K562 (cell line): Measurements from ENCODE around the gene PLAGL1.

Source experiments
- CBX8 ChIP-seq: fragments of 200-600 bp; sonication (generic); IDR thresholded peaks from 2 replicates; pipeline ENCODE4 v1.6.1; 2012; ENCODE audit warnings: borderline replicate concordance, mixed run types, low read depth, mild to moderate bottlenecking, moderate library complexity, mixed read lengths, low read length, control low read depth, inconsistent platforms; ENCODE audit not compliant: poor library complexity, severe bottlenecking; ENCODE audit errors: extremely low read depth
- CHD2 ChIP-seq: IDR thresholded peaks from 2 replicates; pipeline ENCODE4 v1.6.1; 2011; ENCODE audit warnings: low read depth, low read length
- ESRRA ChIP-seq: fragments of 450-650 bp; IDR thresholded peaks from 2 replicates; pipeline ENCODE4 v1.6.1; 2014; ENCODE audit warnings: low read depth, mild to moderate bottlenecking, moderate library complexity, borderline replicate concordance
- HDAC6 ChIP-seq: IDR thresholded peaks from 2 replicates; pipeline ENCODE4 v1.6.1; 2012; ENCODE audit warnings: low read depth, mild to moderate bottlenecking, control low read depth, inconsistent platforms, low read length, moderate library complexity
- NCOA2 ChIP-seq, 2 experiments: fragments of 450-650 bp; IDR thresholded peaks; 2 replicates each; pipeline ENCODE4 v1.6.1; 2018; ENCODE audit warnings: mild to moderate bottlenecking in 2 of 2, moderate library complexity in 1 of 2; ENCODE audit not compliant: partially characterized antibody in 2 of 2
- ZKSCAN8 ChIP-seq: fragments of 200-800 bp; sonication (Bioruptor generic); IDR thresholded peaks from 2 replicates; pipeline ENCODE4 v1.6.1; 2016; ENCODE audit warnings: missing genetic modification characterization, missing compliant biosample characterization
- ZNF121 ChIP-seq: sonication (generic); formaldehyde crosslinking; conservative IDR thresholded peaks from 2 replicates; pipeline ENCODE4 v1.8.0; 2022; ENCODE audit warnings: missing genetic modification reagents
- ZZZ3 ChIP-seq: fragments of 450-650 bp; IDR thresholded peaks from 2 replicates; pipeline ENCODE4 v1.6.1; 2016; ENCODE audit warnings: antibody characterized with exemption, mild to moderate bottlenecking, moderate library complexity
- TF ChIP-seq, protein P1 (sequence below): fragments of 450-650 bp; IDR thresholded peaks from 2 replicates; pipeline ENCODE4 v1.6.1; 2018; ENCODE audit not compliant: partially characterized antibody
- TF ChIP-seq, protein P2 (sequence below), 2 experiments: IDR thresholded peaks in 1 of 2; conservative IDR thresholded peaks in 1 of 2; 2 replicates each; pipeline ENCODE4 v1.6.1; 2016; ENCODE audit warnings: low read depth in 2 of 2, mild to moderate bottlenecking in 1 of 2, missing compliant biosample characterization in 1 of 2, missing genetic modification characterization in 1 of 2, moderate library complexity in 1 of 2
- TF ChIP-seq, protein P3 (sequence below): sonication (generic); formaldehyde crosslinking; IDR thresholded peaks from 2 replicates; pipeline ENCODE4 v1.8.0; 2022; ENCODE audit warnings: mild to moderate bottlenecking, missing genetic modification reagents, borderline replicate concordance

DNA sequence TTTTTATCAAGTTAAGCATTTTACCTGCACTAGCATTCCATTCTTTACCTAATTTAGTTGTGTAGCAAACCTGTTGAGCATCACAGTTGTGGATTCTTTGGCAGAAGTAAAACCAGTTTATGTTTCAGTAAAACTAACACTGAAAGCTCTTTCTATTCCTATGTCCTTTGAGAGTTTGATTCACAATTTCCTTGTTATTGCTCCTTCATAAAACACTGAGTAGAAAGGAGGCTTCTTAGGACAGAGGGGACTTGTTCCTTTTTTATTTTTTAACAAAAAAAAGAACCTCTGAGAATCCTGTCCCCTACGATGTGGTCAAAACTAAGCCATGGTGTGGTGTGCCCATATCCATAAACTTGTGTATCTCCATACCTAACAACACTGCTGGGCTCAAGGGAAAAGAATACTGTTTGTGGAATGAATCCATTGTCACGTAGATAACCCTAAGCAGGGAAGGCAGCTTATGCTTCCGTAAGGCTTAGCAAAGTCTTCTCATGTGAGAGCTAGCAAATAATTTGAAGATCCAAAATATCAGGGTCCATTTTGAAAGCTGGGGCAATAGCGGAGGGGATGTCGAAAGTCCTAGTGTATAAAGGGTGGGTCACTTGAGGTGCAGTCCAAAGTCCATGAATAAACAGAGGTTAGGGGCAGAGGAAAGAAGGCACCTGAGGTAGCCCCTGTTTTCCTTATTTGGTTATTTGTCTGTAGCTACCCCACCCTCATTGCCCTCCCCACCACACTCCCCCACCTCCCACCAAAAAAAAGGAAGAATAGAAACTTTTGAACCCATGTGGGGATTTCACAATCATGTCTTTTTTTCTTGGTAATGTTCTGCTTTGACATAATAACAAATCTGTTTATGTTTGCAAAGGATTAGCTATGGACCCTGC lies 71.0 kb downstream of the PLAGL1 start:
- TF ChIP-seq, protein P1, sequence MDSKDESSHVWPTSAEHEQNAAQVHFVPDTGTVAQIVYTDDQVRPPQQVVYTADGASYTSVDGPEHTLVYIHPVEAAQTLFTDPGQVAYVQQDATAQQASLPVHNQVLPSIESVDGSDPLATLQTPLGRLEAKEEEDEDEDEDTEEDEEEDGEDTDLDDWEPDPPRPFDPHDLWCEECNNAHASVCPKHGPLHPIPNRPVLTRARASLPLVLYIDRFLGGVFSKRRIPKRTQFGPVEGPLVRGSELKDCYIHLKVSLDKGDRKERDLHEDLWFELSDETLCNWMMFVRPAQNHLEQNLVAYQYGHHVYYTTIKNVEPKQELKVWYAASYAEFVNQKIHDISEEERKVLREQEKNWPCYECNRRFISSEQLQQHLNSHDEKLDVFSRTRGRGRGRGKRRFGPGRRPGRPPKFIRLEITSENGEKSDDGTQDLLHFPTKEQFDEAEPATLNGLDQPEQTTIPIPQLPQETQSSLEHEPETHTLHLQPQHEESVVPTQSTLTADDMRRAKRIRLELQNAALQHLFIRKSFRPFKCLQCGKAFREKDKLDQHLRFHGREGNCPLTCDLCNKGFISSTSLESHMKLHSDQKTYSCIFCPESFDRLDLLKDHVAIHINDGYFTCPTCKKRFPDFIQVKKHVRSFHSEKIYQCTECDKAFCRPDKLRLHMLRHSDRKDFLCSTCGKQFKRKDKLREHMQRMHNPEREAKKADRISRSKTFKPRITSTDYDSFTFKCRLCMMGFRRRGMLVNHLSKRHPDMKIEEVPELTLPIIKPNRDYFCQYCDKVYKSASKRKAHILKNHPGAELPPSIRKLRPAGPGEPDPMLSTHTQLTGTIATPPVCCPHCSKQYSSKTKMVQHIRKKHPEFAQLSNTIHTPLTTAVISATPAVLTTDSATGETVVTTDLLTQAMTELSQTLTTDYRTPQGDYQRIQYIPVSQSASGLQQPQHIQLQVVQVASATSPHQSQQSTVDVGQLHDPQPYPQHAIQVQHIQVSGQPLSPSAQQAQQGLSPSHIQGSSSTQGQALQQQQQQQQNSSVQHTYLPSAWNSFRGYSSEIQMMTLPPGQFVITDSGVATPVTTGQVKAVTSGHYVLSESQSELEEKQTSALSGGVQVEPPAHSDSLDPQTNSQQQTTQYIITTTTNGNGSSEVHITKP, result no peak
- TF ChIP-seq CBX8 (no peak), ZKSCAN8 (CRISPR knock-in tag) (no peak), ZNF121 (CRISPR knock-in tag) (no peak), CHD2 (no peak), HDAC6 (no peak), NCOA2 (IDR thresholded peaks at IDR 0.05; ENCODE audit: partially characterized antibody in 2 of 2) (no peak), ZZZ3 (no peak), ESRRA (no peak)
- TF ChIP-seq, protein P2, sequence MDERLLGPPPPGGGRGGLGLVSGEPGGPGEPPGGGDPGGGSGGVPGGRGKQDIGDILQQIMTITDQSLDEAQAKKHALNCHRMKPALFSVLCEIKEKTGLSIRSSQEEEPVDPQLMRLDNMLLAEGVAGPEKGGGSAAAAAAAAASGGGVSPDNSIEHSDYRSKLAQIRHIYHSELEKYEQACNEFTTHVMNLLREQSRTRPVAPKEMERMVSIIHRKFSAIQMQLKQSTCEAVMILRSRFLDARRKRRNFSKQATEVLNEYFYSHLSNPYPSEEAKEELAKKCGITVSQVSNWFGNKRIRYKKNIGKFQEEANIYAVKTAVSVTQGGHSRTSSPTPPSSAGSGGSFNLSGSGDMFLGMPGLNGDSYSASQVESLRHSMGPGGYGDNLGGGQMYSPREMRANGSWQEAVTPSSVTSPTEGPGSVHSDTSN (CRISPR knock-in tag; IDR thresholded peaks at IDR 0.05; ENCODE audit: low read depth), result no peak
- TF ChIP-seq, protein P2 (tag; conservative IDR thresholded peaks at IDR 0.05; ENCODE audit: low read depth), result no peak
- TF ChIP-seq, protein P3, sequence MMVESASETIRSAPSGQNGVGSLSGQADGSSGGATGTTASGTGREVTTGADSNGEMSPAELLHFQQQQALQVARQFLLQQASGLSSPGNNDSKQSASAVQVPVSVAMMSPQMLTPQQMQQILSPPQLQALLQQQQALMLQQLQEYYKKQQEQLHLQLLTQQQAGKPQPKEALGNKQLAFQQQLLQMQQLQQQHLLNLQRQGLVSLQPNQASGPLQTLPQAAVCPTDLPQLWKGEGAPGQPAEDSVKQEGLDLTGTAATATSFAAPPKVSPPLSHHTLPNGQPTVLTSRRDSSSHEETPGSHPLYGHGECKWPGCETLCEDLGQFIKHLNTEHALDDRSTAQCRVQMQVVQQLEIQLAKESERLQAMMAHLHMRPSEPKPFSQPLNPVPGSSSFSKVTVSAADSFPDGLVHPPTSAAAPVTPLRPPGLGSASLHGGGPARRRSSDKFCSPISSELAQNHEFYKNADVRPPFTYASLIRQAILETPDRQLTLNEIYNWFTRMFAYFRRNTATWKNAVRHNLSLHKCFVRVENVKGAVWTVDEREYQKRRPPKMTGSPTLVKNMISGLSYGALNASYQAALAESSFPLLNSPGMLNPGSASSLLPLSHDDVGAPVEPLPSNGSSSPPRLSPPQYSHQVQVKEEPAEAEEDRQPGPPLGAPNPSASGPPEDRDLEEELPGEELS (CRISPR knock-in tag), result no peak
